IPS-NIHi7 (cell line): ENCODE data around the gene STXBP6.
"Not testable (repeated sequence)": the region's sequence is repeated elsewhere in the genome, so short reads cannot be mapped to it uniquely, and the experiment has no call there.

Source experiments
- DNase-seq: peaks from one replicate; pipeline ENCODE4 v3.0.0; 2012; ENCODE audit warnings: mixed read lengths; ENCODE audit errors: extremely low spot score

Gene STXBP6

GRCh38 chr14:24986206-24986893 is 63.6 kb downstream of the STXBP6 start:
- no peak for DNase-seq

DNA sequence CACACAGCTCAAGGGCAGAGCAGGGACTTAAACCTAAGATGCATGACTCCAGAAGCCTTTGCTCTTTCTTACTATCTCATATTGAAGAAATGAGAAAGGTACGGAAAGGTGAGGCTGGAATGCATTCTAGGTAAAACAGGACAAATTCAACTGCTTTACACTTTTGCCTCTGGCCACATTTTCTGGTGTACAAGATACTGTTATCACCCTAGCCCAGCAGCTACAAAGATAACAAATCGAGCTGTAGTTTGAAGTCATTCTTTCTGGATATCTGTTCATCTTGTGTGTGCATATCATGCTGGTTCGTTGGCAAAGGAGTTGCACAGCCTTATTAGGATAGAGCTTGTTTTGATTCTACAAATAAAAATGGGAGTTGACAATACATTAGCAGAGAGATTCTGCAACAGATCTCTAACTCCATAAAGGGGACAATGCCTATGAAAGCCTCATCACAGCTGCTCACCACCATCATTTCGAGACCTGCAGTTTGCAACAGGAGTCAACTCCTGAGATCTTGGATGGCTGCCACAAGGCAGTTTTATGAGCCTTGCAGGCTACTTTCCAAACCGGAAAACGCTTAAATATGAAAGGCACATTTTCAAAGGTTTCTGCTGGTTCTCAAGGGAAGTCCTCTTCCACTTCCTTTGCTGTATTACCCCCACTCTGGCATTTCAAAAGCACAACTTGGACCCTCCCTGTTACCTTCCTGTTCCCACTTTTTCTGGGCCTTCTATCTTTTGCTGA is 64.9 kb downstream of the STXBP6 start:
- DNase-seq: no peak

- DNase-seq: no peak
Observed at GRCh38 chr14:24982472-24983155, 67.3 kb downstream of the STXBP6 start.

- no peak for DNase-seq
Observed at GRCh38 chr14:24979725-24980239, 70.2 kb downstream of the STXBP6 start.

- no peak for DNase-seq
Observed at GRCh38 chr14:24978862-24979724, 70.9 kb downstream of the STXBP6 start.

DNA sequence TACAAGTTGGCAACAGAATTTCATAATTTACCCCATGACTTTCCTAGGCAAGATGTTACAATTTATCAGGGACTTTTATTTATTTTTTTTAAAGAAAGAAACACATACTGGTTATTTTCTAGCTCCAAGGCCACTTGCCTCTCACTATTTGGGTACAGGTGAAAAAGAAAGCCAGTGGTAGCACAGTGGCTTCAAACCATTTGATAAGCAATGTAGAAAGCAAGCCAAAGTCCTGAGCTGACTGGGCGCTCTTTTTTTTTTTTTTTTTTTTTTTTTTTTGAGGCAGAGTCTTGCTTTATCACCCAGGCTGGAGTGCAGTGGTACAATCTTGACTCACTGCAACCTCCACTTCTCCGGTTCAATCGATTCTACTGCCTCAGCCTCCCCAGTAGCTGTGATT is 73.3 kb downstream of the STXBP6 start:
- no peak for DNase-seq

- no peak for DNase-seq
Observed at GRCh38 chr14:24975393-24975792, 74.6 kb downstream of the STXBP6 start.

DNA sequence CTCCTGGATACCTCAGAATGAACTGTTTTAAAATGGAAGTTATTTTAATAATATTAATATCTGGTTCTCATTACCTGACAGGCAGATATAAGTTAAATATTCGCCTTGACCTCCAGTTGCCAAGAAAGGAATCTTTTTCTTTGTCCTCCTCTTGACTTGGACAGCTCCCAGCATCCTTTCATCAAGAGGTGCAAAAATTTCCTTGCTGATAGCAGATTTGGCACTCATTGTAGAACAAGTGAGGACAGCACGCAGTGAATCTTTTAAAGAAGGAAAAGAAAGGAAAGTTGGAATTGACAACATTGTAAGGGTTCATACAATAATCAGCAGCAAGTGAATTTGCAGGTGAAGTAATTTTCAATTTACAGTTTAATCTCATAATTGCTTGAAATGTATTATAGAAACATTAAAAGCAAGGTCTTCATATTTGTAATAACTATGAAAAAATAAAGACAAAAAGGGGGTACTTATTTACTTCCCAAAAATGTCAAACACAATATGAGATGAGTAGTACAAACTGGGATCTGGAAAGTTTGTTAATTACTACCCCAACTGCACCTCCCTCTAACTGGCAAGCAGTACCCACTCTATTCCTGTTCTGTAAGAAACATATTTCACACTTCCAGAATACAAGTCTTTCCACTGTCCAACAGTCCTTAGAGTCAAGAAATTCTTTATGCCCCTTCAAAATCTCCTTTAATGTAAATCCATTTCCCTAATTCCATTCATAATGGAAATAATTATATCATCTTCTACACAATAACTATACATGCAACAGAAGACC is 75.2 kb downstream of the STXBP6 start:
- DNase-seq: no peak

- no peak for DNase-seq
Observed at GRCh38 chr14:24972844-24973243, 77.1 kb downstream of the STXBP6 start.

DNA sequence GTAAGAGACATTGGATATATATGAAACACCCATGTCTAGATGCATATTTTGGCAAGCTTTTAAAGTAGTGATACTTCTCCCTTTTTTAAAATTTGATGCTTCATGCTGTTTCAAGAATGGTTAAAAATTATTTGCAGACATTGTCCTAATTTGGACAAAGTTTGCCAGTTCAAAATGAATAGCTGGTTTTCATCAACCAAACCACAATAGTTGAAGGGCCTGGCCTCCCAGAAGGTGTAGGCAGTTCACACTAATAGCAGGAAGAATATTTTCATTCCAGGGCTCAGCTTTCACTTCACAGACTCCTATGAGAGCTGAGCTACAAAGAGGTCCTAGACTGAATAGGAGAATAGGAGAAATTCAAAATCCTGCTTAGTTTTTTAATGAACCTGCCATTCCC is 78.7 kb downstream of the STXBP6 start:
- no peak for DNase-seq

DNA sequence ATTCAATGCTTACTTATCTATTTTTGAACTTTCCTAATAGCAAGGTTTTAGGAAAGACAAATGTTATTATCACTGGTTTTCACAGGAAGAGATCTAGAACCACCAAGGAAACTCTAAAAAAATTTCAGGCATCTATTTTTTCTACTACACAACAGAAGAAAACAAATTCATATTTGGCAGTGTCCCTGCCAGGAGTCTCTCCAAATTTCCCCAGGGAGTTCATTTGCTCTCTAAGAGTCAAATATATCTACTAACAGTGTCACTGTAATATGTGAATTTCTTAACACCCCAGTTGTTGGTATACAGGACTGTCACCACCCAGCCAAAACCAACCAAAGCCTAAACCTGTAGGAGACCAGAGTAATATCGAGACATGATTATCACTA is 83.4 kb downstream of the STXBP6 start:
- DNase-seq: no peak

GRCh38 chr14:24965934-24966578 is 83.9 kb downstream of the STXBP6 start:
- DNase-seq: no peak

- no peak for DNase-seq
Observed at GRCh38 chr14:24965578-24965933, 84.4 kb downstream of the STXBP6 start.

DNA sequence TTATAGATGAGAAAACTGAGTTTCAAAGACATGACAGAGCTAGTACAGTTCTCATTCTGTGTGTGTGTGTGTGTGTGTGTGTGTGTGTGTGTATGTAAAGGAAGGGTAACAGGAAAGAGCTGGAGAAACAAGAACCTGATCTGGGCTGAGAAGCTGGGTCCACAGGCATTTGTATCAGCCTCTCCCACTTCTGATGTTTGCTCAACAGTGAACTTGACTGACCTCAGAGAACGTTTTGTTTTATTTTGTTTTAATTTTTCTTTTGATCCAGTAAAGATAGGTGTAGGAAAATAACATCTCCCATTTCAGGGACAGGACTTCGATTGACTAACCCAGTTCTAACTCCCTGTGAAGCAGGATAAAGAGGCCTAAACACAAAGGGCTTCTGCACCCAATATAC is 85.4 kb downstream of the STXBP6 start:
- no peak for DNase-seq

DNA sequence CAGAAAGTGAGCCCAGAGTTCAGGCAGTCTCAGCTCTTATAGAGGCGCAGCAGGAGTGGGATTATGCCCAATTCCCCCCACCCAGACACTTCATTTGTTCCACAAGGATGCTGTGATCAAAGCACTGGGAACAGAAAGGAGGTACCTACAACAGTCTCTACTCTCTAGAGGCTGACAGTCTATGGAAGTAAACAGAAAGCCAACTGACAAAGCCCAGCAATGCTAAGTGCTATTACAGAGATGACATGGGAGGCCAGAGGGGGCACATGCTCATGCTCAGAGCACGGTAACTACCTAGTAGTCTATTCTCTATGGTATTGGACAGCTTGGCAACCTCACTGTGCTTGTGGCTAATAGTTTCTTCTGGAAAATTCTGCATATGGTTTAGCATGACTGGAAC is 85.9 kb downstream of the STXBP6 start:
- DNase-seq: no peak

GRCh38 chr14:24962118-24962517 is 87.8 kb downstream of the STXBP6 start:
- DNase-seq: not testable (repeated sequence)

DNA sequence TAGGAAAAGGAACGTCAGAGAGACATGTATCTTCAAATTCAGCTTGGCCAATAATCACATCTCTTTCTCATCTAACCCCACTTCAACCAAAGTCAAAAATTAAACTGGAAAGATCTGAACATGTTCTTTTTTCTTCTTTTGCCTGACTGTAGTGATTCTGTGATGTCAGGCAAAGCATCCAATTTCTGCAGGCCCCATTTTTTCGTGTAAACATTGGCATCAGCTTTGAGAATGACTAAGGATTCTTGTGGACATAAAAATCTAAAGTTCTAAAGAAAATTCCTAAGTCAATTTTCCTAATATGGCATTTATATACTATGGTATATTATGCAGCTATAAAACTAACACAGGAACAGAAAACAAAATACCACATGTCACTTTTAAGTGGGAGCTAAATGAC is 89.1 kb downstream of the STXBP6 start:
- no peak for DNase-seq

DNA sequence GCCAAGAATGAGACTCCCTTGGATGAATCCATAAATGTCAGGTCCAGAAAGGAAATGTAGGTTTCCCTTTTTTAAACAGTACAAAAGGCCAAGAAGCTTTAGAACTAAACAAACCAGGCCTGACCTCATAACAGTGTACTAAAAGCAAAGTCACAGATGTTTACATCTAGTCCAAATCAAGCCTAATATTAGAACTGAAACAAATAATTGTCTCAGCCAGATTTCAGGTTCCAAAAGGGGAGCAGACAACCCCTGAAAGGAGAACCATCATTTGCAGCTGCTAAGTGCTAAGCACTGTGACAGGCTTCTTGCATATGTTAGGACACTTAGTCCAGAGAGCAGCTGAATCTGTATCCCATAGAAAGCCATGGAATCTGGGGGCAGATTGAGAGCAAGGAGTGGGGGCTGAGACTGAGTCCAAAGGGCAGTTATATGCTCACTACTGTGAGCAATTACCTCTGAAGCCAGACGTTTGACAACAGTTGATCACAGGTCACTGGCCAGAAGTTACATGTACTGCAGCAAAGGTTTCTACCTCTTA is 90.1 kb downstream of the STXBP6 start:
- no peak for DNase-seq

DNA sequence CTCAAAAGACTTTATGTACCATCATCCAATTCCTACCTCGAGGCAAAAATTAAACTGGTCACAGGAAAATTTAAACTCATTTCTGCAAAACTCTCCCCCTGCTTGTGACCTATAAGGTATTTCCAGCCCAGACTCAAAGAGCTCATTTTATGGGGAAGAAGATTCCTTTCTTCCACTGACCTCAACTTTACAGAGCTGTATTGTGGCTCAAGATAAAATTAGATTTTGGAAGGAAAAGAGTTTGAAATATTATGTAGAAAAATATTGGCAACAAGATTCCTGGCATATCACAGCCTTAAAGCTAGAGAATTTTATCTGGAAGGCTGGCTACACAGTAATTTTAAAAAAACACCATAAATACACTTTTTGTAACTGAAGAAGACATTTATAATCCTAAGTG is 91.7 kb downstream of the STXBP6 start:
- no peak for DNase-seq

DNA sequence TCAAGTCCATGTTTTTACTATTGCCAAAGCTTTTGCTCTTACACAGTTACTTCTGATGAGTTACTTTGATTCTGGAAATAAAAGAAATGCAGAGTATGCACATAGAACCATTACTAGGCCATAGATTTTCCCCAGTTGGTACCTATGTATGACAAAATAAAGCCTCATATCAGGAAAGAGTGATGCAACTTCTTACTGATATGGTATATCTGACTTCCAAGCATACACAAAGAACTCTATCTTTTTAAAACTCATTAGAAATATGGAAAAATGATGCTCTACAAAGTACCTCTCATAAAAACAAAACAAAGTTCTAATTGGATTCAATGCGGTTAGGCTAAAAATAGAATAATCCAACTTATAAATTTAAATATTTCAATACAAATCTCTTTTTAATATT is 92.1 kb downstream of the STXBP6 start:
- DNase-seq: no peak
